DMS153 (cell line): ENCODE measurements around the gene ST6GALNAC2.
"Not testable (repeated sequence)": the region's sequence is repeated elsewhere in the genome, so short reads cannot be mapped to it uniquely, and the experiment has no call there.

ENCODE experiments used
- DNase-seq: peaks from one replicate; lab custom pipeline; 2025; lab: John Stamatoyannopoulos, UW

Gene ST6GALNAC2

GRCh38 chr17:76540381-76541300 lies 45.0 kb downstream of the ST6GALNAC2 start:
- DNase-seq: peak; percentile 81

- DNase-seq: no peak
Measured at GRCh38 chr17:76539631-76540271, 45.9 kb downstream of the ST6GALNAC2 start, which contains the start of gene PRCD. Gene PRCD, plus strand, starts transcription at chr17:76540044. Its CDS starts 98 bp downstream, at chr17:76540142.

GRCh38 chr17:76538941-76539570 lies 46.6 kb downstream of the ST6GALNAC2 start:
- DNase-seq: no peak

- DNase-seq: no peak
Measured at GRCh38 chr17:76538281-76538931, 47.3 kb downstream of the ST6GALNAC2 start.

GRCh38 chr17:76537578-76538280 lies 47.9 kb downstream of the ST6GALNAC2 start, which contains the start of gene CYGB:
Gene CYGB, minus strand, starts transcription at chr17:76537709. Its CDS starts 167 bp downstream, at chr17:76537542.
- no peak for DNase-seq

GRCh38 chr17:76537288-76537577 lies 48.4 kb downstream of the ST6GALNAC2 start:
- no peak for DNase-seq

DNA sequence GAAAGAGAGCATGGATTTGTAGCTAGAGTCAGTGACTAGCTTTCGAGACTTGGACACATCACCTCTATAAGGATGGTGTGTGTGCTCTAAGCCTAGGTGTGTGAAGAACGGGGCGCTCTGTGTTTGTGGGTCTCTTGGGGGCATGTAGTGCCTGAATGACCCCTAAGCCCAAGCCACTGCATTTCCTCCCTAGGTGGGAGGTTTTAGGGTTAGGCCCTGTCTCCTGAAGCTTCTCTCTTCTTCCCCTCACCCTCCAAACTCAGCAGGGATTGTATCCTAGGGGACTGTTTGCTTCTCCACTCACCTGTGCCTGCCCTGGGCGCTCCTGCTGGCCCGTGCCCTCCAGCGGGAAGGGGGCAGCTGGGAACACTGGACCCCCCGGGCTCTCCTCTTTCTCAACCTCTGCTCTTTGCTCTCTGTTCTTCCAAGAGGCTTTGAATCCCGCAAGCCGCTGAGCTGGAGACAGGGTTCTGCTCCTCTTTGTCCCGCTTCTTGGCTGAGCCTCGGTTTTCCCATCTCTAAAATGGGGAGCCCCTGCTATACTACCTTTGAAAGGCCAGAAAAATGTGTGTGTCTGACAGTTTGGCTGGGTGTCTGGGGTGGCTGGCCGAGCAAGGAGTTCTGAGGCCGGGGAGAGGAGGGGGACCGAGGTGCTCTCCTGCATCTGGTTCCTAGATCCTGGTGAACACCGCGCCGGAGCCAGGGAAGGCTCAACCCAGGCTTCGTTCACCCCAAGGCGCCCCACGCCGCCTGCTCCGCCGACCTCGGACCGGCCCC lies 49.0 kb downstream of the ST6GALNAC2 start:
- DNase-seq: no peak

DNA sequence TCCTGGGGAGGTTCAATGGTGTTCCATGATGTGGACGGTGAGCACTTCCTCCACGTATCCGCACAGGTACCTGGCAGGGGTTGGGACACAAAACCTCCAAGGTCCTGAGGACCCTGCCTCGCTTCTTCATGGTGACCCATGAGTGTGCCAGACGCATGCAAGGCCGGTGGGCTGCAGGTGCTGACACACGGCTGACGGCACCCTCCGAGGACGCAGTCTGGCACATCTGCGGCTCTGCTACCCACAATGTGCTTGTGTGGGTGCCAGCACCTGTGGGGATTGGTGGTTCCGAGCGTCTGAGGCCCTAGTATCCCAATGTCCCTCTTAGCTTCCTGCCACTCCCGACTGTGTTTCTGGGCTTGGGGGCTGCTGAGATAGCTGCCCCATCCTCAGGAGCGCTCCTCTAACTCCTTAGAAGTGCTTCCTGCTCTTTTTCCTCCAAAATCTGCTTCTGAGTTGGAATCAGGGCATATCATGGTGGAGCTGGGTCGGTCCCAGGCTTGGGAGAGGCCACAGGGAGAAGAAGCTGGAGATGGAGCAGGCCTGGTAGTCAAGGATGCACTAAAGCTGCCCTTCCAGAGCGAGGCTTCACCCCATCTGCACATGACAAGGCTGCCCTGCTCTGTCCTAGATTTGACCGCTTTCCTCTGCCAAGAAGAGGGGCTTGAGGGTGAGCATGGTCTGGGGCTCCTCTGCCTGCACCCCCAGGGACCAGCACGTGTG lies 49.7 kb downstream of the ST6GALNAC2 start:
- DNase-seq: no peak

- DNase-seq: no peak
Measured at GRCh38 chr17:76534831-76535732, 50.6 kb downstream of the ST6GALNAC2 start.

- not testable (repeated sequence) for DNase-seq
Measured at GRCh38 chr17:76533640-76534359, 51.9 kb downstream of the ST6GALNAC2 start.

DNA sequence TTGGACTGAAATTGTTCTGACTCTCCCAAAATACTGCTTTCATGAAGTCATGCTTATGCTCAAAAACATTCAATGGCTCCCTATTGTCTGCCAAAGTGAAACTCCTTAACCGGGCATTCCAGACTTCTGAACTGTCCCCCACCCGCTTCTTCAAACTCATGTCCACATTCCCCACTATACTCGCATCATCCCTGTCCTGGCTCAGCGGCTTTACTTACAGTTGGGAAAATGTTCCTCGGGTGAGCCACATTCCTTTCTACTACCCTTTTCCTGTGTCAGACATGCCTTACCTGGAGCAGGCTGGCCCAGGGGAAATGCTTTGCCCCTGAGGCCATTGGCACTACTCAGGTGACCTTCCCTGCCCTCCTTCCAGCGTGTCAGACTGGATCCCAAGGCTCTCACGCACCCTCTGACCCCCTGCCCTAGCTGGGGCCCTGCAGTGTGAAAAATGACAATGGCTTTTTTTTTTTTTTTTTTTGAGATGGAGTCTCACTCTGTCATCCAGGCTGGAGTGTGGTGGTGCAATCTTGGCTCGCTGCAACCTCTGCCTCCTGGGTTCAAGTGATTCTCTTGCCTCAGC lies 53.5 kb downstream of the ST6GALNAC2 start:
- no peak for DNase-seq

DNA sequence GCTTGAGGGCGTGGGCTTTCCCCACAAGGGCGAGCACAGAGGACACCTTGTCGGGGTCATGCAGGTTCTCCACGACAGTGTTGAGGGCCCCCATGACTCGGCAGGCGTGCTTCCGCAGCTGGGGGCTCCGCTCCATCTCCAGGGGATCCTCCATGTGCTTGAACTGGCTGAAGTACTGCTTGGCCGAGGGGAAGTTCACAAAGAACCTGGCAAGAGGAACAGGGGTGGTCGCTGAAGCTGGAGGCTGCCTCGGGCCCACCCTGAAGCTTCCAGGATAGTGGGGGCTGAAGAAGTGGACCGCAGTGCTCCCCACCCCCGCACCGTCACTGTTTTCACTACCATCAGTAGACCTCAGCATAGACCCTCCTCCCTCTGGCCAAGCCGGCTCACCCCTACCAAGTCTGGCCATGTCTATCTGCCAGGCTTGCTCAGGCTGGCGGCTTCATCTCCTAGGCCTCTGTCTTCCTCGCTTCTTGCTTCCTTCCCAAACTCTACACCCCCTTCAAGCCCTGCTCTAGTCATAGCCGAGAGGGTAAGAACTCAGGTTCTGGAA lies 54.1 kb downstream of the ST6GALNAC2 start:
- no peak for DNase-seq

DNA sequence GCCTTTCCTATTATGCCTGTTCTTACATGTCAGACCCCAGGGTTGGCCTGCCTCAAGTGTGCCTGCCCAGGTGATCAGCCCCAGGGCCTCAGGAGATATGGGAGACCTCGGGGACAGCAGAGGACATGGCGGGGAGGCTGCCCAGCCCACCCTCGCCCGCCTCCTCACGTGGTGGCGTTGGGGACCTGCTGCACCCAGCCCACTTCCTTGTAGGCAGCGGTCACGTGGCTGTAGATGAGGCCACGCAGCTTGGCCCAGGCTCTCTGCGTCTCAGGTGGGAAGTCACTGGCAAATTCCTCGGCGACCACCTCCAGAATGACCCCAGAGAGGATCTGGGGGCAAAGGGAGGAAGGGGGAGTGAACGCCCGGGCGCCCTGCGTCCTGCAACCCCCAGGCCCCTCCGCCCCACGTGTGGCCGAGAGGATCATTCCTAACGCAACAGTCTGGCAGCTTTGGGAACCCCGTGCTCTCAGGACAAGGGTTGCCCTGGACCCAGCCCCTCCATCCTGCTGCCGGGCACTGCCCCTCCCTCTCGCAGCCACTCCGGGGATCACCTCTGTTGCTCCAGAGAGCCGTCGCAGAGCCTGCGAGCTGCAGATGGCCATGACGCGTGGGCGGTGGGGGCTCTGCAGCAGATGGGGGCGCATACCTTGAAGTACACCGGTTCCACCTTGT lies 54.7 kb downstream of the ST6GALNAC2 start:
- DNase-seq: no peak

DNA sequence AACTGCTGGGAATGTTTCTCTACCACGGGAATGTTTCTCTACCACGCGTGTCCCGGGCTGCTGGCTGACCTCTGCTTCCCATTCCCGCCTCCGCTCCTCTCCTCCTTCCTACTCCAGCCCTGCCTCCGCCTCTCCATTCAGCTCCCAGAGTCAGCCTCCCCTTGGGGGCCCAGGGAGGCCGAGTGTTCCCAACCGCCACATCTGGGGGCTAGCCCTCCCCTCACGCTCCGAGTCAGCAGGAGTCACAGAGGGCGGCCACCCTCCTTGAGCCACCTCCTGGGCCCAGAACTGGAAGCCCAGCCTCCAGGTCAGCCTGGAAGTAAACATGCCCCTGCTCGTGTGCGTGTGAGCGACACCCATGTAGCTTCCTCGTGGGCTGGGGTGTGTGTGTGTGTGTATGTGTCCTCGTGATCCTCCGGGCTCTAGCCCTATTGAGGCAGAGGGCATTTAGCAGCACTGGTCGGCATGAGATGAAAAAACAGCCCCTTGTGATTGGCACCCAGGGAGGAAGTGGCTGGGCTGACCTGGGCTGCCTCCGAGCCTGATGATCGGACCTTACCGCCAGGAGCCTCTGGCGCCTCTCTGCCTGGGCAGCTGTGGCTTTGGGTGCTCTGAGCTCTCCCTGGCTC lies 55.5 kb downstream of the ST6GALNAC2 start:
- peak; percentile 24 for DNase-seq

DNA sequence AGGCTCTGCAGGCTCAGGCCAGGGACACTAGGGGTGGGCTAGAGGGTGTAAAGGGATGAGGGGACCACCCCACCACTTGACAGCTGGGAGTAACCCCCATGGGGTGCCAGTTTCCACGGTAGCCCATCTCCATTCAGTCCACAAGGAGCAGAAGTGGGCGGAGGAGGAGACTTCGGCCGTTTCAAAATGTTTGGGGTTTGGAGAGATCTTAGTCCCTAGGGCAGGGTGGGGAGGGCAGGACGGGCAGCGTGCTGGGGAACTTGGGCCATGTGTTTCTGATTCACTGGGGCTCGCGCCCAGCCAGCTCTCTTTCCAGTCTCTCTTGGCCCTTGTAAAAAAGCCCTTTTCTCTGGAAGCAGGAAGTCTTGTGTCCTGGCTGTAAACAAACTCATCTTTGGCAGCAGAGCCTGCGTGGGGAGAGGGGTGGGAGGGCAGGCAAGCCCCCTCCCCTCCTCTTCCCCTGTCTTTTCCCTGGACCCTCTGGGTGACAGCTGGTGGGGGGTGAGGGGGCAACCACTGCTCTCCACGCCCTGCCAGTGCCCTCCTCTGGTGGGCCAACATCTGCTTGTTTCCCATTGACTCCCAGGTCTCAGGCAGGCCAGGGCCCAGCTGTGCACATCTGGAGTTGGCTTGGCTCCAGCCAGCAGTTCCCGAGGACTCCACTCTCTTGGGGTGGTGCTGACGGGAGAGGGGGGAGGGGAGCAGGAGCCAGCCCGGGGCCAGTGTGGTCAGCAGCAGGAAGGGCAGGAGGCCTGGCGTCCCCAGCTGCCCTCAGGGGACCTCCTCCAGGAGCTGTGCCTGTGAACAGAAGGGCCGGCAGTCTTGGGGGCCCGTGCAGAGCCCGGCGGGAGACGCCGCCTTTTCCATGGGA lies 56.2 kb downstream of the ST6GALNAC2 start:
- DNase-seq: peak; percentile 7
